ENCODE measurements around the gene GM2A. TPM values are rescaled to one million over a fixed set of nuclear protein-coding genes. Genes with fewer than 3 reads are reported as not detected.
A peak's percentile ranks its signal among the peaks of the same experiment; 100 is the strongest.

The GM2A gene
- total RNA-seq, 4 donors from 2014 or later: 62.4 to 132 (median 89.7) TPM

GRCh38 chr5:151274666-151275065 is 21.7 kb downstream of the GM2A start:
- DNase-seq: no peak
- Histone ChIP-seq H3K4me3 (no peak overlapping the region), H3K27me3 (no peaks in the 10 kb centered on the region), H3K4me1 (peaks cover 0 to 15% (median 0%) of the 10 kb centered on the region in 3 donors), H3K9me3 (no peaks in the 10 kb centered on the region), H3K36me3 (peaks cover 0 to 21% (median 1%) of the 10 kb centered on the region in 3 donors), H3K27ac (peak overlapping the region in 1 of 4 donors; percentile 7)
- intact Hi-C loops (cut with DNase I): no loop called here
- TF ChIP-seq, protein P1, sequence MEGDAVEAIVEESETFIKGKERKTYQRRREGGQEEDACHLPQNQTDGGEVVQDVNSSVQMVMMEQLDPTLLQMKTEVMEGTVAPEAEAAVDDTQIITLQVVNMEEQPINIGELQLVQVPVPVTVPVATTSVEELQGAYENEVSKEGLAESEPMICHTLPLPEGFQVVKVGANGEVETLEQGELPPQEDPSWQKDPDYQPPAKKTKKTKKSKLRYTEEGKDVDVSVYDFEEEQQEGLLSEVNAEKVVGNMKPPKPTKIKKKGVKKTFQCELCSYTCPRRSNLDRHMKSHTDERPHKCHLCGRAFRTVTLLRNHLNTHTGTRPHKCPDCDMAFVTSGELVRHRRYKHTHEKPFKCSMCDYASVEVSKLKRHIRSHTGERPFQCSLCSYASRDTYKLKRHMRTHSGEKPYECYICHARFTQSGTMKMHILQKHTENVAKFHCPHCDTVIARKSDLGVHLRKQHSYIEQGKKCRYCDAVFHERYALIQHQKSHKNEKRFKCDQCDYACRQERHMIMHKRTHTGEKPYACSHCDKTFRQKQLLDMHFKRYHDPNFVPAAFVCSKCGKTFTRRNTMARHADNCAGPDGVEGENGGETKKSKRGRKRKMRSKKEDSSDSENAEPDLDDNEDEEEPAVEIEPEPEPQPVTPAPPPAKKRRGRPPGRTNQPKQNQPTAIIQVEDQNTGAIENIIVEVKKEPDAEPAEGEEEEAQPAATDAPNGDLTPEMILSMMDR (IDR thresholded peaks at IDR 0.05): no peak
- TF ChIP-seq POLR2A (IDR thresholded peaks at IDR 0.05): no peak

DNA sequence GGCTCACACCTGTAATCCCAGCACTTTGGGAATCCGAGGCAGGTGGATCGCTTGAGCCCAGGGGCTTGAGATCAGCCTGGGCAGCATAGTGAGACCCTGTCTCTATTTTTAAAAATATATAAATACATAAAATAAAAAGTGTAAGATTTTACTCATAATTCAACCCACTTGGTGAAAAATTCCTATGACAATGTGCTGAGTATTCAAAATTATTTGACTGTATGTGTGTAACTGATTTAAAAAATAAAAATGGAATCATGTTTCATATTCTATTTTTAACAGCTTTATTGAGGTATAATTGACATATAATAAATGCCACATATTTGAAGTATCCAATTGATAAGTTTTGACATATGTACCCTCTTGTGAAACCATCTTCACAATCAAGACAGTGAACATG is 22.8 kb downstream of the GM2A start:
- intact Hi-C loops (cut with DNase I): no loop called here
- Histone ChIP-seq H3K27ac (no peak overlapping the region), H3K36me3 (peaks cover 0 to 10% (median 0%) of the 10 kb centered on the region in 3 donors), H3K4me3 (no peak overlapping the region), H3K9me3 (no peaks in the 10 kb centered on the region), H3K4me1 (peaks cover 0 to 15% (median 0%) of the 10 kb centered on the region in 3 donors), H3K27me3 (no peaks in the 10 kb centered on the region)
- TF ChIP-seq, protein P1 (IDR thresholded peaks at IDR 0.05): no peak
- no peak for TF ChIP-seq POLR2A (IDR thresholded peaks at IDR 0.05)
- no peak for DNase-seq
- 83 to 95% methylated on average over 2 of the region's 2 CpGs for WGBS, 2 donors

GRCh38 chr5:151278845-151279244 is 25.9 kb downstream of the GM2A start:
- no peak for DNase-seq
- no peaks in the 10 kb centered on the region for H3K27me3 ChIP-seq
- H3K4me3 ChIP-seq: no peak overlapping the region
- intact Hi-C loops (cut with DNase I): no loop called here
- TF ChIP-seq, protein P1 (IDR thresholded peaks at IDR 0.05): no peak
- TF ChIP-seq POLR2A (IDR thresholded peaks at IDR 0.05): no peak
- H3K36me3 ChIP-seq: no peaks in the 10 kb centered on the region
- H3K27ac ChIP-seq: no peak overlapping the region
- peaks cover 0 to 13% (median 0%) of the 10 kb centered on the region in 3 donors for H3K4me1 ChIP-seq
- WGBS, 2 donors: 77 to 81% methylated on average over 5 of the region's 5 CpGs
- H3K9me3 ChIP-seq: no peaks in the 10 kb centered on the region

- no peak for TF ChIP-seq POLR2A (IDR thresholded peaks at IDR 0.05)
- TF ChIP-seq, protein P1 (IDR thresholded peaks at IDR 0.05): no peak
- Histone ChIP-seq H3K36me3 (no peaks in the 10 kb centered on the region), H3K4me1 (no peaks in the 10 kb centered on the region), H3K27ac (no peak overlapping the region), H3K4me3 (no peak overlapping the region), H3K27me3 (no peaks in the 10 kb centered on the region), H3K9me3 (no peaks in the 10 kb centered on the region)
- WGBS, 2 donors: 86 to 93% methylated on average over 2 of the region's 2 CpGs
- DNase-seq: no peak
- intact Hi-C loops (cut with DNase I): no loop called here
Measured at GRCh38 chr5:151280443-151280842, 27.5 kb downstream of the GM2A start.

DNA sequence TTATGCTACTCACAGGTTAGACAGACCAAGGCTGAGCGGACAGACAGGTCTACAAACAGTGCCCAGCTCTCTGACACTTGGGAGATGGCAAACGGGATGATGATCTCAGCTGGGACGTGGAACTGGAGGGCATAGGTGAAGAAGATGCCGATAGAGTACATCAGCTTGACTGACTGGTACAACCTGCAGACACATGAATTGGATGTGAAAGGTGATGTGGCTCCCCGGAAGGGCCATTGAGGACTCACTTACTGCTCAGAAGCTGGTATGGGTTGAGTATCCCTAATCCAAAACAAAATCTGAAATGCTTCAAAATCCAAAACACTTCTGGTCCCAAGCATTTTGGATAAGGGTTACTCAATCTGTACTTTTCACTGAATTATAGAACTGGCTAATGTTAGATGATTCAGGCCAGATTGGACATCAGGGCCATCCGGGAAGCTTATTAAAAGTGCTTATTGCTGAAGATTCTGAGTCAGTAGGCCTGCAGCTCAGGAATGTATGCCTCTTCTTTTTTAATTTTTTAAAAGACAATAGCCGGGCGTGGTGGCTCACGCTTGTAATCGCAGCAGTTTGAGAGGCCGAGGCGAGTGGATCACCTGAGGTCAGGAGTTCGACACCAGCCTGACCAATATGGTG is 28.1 kb downstream of the GM2A start:
- no peak for TF ChIP-seq POLR2A (IDR thresholded peaks at IDR 0.05)
- Histone ChIP-seq H3K27ac (no peak overlapping the region), H3K4me1 (no peaks in the 10 kb centered on the region), H3K27me3 (no peaks in the 10 kb centered on the region), H3K36me3 (no peaks in the 10 kb centered on the region), H3K4me3 (no peak overlapping the region), H3K9me3 (no peaks in the 10 kb centered on the region)
- intact Hi-C loops (cut with DNase I): no loop called here
- WGBS, 2 donors: 84 to 88% methylated on average over 13 of the region's 13 CpGs
- DNase-seq: no peak

All from esophagus squamous epithelium (tissue), 5 donors.